Measurements from ENCODE around the gene CALHM3.
A peak's percentile ranks its signal among the peaks of the same experiment; 100 is the strongest.

DNA sequence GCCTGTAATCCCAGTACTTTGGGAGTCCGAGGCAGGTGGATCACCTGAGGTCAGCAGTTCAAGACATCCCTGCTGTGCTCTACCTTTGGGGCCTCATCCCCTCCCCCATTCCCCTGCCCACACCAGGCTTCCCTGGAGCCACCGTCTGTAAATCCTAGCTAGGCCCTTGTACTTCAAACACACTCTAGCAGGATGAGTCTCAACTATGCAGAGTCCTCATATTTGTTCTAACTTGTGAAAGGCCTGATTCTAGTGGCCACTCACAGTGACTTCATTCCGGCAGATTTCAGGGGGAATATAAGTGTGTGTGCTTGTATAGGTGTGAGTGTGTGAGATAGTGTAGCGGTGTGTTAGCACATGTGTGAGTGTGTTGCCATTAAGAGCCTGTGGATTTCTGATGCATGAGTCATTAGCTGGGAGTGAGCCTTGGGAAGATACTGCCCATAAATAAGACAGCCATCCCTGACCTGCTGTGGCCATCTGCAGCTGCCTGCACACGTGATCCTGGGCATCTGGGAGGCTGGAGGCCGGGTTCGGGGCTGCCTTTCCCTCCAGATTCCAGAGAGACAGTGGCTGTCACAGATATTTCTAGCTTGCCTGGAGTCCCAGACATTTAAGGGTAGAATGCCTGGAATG lies 12.8 kb upstream of the CALHM3 start:
- TF ChIP-seq, protein P1, sequence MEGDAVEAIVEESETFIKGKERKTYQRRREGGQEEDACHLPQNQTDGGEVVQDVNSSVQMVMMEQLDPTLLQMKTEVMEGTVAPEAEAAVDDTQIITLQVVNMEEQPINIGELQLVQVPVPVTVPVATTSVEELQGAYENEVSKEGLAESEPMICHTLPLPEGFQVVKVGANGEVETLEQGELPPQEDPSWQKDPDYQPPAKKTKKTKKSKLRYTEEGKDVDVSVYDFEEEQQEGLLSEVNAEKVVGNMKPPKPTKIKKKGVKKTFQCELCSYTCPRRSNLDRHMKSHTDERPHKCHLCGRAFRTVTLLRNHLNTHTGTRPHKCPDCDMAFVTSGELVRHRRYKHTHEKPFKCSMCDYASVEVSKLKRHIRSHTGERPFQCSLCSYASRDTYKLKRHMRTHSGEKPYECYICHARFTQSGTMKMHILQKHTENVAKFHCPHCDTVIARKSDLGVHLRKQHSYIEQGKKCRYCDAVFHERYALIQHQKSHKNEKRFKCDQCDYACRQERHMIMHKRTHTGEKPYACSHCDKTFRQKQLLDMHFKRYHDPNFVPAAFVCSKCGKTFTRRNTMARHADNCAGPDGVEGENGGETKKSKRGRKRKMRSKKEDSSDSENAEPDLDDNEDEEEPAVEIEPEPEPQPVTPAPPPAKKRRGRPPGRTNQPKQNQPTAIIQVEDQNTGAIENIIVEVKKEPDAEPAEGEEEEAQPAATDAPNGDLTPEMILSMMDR (IDR thresholded peaks at IDR 0.05): no peak
- no peak for TF ChIP-seq EZH2phosphoT487 (IDR thresholded peaks at IDR 0.05; ENCODE audit: borderline replicate concordance, low read depth)
- TF ChIP-seq, protein P2, sequence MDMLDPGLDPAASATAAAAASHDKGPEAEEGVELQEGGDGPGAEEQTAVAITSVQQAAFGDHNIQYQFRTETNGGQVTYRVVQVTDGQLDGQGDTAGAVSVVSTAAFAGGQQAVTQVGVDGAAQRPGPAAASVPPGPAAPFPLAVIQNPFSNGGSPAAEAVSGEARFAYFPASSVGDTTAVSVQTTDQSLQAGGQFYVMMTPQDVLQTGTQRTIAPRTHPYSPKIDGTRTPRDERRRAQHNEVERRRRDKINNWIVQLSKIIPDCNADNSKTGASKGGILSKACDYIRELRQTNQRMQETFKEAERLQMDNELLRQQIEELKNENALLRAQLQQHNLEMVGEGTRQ (IDR thresholded peaks at IDR 0.05; ENCODE audit: borderline replicate concordance, low read depth, low read length): peak; percentile 70; the same call in 1 of the 2 replicates
- peak; percentile 90 for TF ChIP-seq JUND (IDR thresholded peaks at IDR 0.05)
- TF ChIP-seq, protein P3, sequence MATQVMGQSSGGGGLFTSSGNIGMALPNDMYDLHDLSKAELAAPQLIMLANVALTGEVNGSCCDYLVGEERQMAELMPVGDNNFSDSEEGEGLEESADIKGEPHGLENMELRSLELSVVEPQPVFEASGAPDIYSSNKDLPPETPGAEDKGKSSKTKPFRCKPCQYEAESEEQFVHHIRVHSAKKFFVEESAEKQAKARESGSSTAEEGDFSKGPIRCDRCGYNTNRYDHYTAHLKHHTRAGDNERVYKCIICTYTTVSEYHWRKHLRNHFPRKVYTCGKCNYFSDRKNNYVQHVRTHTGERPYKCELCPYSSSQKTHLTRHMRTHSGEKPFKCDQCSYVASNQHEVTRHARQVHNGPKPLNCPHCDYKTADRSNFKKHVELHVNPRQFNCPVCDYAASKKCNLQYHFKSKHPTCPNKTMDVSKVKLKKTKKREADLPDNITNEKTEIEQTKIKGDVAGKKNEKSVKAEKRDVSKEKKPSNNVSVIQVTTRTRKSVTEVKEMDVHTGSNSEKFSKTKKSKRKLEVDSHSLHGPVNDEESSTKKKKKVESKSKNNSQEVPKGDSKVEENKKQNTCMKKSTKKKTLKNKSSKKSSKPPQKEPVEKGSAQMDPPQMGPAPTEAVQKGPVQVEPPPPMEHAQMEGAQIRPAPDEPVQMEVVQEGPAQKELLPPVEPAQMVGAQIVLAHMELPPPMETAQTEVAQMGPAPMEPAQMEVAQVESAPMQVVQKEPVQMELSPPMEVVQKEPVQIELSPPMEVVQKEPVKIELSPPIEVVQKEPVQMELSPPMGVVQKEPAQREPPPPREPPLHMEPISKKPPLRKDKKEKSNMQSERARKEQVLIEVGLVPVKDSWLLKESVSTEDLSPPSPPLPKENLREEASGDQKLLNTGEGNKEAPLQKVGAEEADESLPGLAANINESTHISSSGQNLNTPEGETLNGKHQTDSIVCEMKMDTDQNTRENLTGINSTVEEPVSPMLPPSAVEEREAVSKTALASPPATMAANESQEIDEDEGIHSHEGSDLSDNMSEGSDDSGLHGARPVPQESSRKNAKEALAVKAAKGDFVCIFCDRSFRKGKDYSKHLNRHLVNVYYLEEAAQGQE (IDR thresholded peaks at IDR 0.05; ENCODE audit: low read depth, low read length): 0 out of 2 replicates have a peak, but pooled peaks have one; percentile 4
- TF ChIP-seq FOXJ3 (CRISPR knock-in tag; IDR thresholded peaks at IDR 0.05): no peak
- TF ChIP-seq NFIC (IDR thresholded peaks at IDR 0.05; ENCODE audit: borderline replicate concordance): no peak; the same call in 1 of the 2 replicates
- TF ChIP-seq CHD2 (IDR thresholded peaks at IDR 0.05; ENCODE audit: low read length, partially characterized antibody): no peak
- TF ChIP-seq, protein P4, sequence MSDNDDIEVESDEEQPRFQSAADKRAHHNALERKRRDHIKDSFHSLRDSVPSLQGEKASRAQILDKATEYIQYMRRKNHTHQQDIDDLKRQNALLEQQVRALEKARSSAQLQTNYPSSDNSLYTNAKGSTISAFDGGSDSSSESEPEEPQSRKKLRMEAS (IDR thresholded peaks at IDR 0.05; ENCODE audit: low read depth): peak; percentile 78
- peak; percentile 14; the same call in 1 of the 2 replicates for TF ChIP-seq POLR2AphosphoS5 (IDR thresholded peaks at IDR 0.05; ENCODE audit: low read depth, low read length)
- TF ChIP-seq RXRA (IDR thresholded peaks at IDR 0.05; ENCODE audit: borderline replicate concordance, low read depth): no peak
- TF ChIP-seq TEAD4 (IDR thresholded peaks at IDR 0.05; ENCODE audit: borderline replicate concordance, insufficient read depth): 0 out of 2 replicates have a peak, but pooled peaks have one; percentile 66
- no peak for TF ChIP-seq YY1 (IDR thresholded peaks at IDR 0.05; ENCODE audit: low read depth)
